IPS-NIHi7 (cell line): ENCODE data around the gene MPV17L.
A peak's percentile ranks its signal among the peaks of the same experiment; 100 is the strongest.
"Not testable (repeated sequence)": the region's sequence is repeated elsewhere in the genome, so short reads cannot be mapped to it uniquely, and the experiment has no call there.

ENCODE experiments used
- DNase-seq: peaks from one replicate; pipeline ENCODE4 v3.0.0; 2012; ENCODE audit warnings: mixed read lengths; ENCODE audit errors: extremely low spot score

The MPV17L gene

DNA sequence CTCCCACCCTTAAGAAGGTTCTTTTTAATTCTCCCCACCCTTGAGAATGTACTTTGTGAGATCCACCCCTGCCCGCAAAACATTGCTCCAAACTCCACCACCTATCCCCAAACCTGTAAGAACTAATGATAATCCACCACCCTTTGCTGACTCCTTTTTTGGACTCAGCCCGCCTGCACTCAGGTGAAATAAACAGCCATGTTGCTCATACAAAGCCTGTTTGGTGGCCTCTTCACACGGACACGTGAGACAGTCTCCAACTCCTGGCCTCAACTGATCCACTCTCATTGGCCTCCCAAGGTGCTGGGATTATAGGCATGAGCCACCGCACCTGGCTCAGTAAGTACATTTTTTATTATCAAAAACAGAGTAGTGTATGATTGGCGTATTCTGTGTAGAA, 13.9 kb downstream of the MPV17L start:
- not testable (repeated sequence) for DNase-seq

DNA sequence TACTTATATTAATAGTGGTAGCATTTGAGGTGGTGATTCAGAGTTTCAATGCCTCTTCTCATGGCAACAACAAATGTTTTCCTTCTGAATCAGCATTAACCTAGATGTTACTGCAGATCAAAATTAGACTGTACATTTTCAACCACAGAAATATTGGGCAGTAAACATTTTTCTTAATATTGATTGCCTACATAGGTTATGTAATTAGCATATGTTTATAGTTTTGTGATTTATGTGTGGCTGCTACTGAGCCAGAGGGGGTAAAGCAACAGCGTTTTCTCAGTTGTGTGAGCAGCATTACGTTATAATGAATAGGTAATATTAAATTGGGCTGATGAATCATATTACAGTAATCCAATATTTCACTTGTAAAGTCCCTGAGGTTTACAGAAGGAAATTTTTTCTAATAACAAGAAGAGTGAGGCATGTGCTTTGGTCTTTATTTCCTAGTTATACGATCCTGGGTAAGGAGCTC, 20.0 kb downstream of the MPV17L start:
- DNase-seq = no peak

DNA sequence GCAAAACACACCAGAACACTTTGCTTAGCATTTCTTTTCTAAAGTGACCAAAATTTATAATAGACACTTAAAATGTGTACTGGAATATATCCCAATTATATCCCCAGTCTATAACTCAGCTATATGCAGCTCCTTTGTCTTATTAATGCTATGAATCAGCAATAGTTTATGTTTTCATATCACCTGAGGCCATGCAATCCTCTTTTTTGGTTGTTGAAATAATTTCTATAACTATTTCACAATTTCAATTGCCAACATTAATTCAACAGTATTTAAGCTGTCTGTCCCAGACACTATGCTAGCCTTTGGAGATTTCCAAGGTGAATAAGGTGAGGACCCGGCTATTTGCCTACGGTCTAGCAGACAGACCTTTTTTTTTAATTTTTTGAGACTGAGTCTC, 21.6 kb downstream of the MPV17L start:
- no peak for DNase-seq

DNA sequence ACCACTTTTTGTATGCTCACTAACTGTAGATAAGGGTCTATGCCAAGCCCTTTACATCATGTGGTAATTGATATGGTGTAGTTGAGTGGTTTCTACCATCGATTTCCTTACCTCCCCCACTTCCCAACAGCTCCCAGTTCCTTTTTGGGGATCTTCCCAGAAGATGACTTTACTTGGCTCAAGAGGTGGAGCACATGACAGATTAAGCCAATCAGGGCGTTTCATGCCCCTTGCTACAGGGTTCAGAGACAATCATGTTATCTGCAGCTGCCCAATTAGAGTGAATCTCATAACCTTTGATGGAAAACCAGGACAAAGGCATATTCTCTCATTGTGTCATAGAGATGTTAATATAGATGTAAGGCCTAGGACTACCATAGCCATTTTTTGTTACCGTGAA, 22.7 kb downstream of the MPV17L start:
- no peak for DNase-seq

DNA sequence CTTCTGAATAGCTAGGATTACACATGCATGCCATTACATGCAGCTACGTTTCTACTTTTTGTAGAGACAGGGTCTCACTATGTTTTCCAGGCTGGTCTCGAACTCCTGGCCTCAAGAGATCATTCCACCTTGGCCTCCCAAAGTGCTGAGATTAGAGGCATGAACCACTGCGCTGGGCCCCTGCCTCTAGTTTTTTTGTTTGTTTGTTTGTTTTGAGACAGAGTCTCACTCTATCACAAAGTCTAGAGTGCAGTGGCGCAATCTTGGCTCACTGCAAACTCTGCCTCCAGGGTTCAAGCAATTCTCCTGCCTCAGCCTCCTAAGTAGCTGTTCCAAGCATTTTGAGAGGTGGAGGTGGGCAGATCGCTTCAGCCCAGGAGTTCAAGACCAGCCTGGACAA, 26.1 kb downstream of the MPV17L start:
- not testable (repeated sequence) for DNase-seq

DNA sequence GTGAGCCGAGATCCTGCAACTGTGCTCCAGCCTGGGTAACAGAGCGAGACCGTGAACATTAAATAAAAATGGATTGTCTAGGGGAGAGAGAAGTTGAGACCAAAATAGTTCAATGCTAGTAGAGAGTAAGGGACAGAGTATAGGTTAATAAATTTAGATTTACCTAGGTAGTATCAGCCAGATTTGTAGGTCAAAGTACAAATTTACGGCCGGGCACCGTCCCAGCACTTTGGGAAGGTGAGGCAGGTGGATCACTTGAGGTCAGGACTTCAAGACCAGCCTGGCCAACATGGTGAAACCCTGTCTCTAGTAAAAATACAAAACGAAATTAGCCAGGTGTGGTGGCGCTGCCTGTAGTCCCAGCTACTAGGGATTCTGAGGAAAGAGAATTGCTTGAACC, 26.7 kb downstream of the MPV17L start:
- no peak for DNase-seq

DNA sequence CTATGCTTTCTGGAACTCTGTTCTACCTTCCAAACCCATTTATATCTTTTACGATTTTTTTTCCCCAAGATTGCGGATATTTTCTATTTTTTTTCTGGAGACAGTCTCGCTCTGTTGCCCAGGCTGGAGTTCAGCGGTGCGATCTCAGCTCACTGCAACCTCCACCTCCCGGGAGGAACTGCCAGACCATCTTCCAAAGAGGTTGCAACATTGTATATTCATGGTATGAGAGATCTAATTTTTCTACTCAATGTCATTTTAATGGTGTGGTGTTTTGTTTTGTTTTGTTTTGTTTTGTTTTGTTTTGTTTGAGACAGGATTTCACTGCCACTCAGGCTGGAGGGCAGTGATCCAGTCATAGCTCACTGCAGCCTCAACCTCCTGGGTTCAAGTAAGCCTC, 30.3 kb downstream of the MPV17L start:
- DNase-seq = no peak

DNA sequence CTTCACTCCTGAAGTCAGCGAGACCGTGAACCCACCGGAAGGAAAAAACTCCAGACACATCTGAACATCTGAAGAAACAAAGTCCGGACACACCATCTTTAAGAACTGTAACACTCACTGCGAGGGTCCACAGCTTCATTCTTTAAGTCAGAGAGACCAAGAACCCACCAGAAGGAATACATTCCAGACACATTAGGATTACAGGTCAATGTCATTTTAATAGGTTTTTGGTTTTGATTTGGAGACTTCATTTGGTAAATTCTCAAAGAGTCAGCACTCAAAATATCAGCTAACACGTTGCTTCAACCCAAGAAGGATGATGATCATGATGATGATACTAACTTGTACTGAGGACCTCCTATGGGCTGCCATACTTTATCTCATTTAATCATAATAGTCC, 31.2 kb downstream of the MPV17L start:
- DNase-seq = no peak

DNA sequence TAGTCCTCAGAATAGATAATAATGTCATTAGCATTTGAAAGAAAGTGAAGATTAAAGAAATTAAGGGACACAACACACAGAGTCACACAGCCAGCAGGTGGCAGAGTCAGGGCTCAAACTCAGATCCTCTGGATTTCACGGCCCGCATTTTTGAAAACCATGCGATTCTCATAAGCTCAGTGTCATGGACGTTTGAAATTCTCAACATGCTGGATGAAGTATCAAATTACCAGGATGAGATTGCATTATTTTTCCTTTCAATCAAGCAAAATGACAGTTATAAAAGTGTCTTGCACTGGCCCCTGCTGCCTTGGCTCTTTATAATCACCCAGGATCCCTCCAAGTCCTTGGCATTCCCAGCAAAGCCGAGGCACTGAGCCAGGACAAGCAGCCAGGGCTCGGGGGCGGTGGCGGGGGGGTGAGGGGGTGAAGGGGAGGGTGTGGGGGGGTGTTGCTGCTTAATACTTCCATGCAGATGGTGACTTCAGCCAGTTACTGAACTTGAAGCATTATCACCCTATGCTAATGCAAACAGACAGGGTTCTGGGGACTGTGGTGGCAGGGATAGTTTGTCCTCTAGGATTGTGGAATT, 32.2 kb downstream of the MPV17L start:
- DNase-seq = peak; percentile 25

DNA sequence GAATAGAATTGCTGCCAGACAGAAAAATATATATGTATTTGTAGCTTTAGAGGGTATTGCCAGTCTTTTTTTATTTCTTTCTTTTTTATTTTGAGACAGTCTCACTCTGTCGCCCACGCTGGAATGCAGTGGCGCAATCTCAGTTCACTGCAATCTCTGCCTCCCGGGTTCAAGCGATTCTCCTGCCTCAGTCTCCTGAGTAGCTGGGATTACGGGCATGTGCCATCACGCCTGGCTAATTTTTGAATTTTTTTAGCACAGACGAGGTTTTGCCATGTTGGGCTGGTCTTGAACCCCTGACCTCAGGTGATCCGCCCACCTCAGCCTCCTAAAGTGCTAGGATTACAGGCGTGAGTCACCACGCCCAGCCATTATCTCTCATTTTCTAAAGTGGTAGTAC, 35.3 kb downstream of the MPV17L start:
- DNase-seq = not testable (repeated sequence)

DNA sequence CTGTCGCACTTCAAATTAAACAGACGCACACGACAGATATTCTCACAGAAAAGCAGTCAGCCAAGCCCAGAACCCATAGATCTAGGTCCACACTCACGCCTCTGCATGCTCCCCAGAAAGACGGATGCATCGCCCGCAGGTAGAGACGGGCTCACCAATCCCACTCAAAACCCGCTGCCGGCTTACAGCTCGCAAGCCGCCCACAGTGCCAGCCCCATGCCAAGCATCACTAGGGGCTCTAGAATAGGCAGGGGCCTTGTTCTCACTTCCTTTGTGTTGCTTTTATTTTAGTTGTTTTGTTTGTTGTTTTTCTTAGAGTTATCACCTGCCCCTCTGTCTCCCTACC, 38.5 kb downstream of the MPV17L start:
- DNase-seq = no peak

DNA sequence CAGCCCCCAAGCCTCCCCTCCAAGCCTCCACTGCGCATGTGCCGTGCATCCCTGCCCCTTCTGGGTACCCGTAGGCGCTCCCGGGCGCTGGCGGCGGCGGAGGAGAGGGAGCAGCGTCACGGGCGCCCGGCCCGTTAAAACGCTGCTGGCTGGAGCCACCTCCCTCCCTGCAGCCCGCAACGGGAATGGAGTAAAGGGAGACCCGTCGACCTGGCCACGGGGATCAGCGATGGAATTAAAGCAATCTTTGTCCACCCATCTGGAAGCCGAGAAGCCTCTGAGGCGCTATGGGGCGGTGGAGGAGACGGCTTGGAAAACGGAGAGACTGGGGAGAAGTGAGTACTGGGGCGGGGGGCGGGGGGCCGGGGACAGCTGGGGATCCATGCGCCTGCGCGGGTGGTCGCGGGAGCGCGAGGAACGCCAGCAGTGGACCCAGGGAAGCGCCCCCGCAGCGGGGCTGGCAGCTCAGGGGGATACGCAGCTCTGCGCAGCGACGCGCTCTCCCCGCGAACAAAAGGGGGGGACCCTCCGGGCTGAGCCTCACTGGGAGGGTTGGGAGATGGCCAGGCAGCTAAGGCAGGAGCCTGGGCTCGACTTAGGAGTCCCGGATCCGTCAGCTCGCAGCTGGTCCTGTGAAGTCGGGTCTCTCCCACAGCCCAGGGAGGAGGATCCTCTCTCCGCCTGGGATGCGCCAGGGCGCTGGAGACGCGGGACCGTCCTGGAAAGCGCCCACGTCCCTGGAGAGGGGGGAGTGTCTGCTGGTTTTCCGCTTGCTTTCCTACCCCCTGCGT, 39.1 kb downstream of the MPV17L start, which contains the start of gene BMERB1:
TSS of gene BMERB1 (plus strand) at position 164 of the 791 bp plus-strand sequence. CDS start at position 230, 66 bp downstream.
- DNase-seq = peak; percentile 82

DNA sequence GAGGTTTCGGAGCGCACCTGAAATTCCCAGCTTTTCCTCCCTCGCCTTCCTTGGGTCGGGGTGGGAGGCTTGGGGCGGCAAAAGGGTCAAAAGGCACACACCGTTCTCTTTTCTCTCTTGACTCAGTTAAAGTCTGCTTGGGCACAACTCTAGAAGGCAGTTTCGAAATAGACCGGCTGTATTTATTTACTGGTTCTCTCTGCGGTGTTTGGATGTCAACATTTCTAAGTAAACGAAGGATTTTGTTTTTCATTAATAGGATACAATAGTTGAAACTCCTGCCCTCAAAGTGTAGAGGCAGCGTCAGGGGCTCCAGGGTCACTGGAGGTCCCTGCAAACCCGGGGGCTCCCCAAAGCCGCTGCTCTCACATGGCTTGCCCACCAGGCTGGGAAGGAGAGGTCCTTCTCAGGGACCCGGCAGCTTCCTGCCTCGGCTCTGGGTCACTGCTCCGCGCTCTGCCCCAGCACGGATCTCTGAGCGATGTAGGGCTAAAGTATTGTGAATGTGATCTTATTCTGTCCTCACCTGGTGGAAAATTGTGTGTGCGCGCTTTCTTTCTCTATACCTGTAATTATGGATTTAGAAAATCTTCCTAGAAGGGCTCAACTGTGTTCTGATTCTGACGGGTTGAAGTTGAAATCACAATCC, 39.8 kb downstream of the MPV17L start:
- DNase-seq = peak; percentile 27

DNA sequence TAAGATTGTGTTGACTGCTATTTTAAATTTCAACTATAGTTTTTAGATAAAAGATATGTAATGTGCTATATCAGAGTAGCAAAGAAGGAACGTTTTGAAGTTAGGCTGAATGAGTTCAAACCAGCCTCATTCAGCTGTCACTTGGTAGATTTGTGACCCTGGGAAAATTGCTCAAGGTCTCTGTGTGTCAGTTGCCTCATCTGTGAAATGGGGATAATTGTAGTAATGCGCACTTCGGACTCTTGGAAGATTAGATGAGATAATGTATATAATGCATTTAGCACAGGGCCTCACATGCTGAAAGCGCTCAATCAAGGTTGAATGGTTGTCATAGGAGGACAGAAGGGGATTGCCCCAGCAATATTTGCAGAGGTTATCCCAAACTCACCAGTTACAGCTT, 43.5 kb downstream of the MPV17L start:
- no peak for DNase-seq

DNA sequence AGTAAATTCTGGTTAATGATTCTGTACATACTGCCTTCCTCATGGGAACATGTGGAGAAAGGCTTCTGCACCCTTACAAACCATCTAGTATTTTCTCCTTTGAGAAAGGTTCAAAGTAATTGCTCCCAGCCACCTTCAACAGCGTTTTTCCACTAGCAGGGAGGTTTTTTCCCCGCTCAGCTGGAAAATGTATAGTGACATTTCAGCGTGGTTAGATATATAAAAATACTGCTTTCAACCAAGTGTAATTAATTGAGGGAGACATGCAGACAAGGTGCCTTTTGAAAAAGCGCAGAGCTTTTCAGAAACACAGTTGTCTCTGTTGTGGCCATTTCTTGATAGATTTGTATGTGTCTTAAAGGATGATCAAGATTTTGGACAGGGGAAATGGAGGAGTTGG, 44.0 kb downstream of the MPV17L start:
- no peak for DNase-seq

DNA sequence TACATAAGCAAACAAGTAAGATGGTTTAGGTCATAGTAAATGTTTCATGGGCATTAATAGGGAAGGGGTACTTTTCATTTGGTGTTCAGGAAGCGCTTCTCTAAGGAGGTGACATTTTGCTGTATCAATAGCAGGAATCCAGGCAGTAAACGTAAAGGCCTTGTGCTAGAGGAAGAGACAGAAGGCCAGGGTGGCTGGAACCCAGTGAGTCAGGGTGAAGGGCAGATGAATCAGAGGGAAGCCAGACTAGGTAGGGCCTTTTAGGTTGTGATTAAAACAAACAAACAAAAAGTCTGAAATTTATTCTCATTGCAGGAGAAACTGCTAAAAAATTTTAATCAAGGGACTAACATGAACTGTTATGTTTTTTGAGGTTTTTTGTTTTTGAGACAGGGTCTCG, 45.3 kb downstream of the MPV17L start:
- DNase-seq = no peak

DNA sequence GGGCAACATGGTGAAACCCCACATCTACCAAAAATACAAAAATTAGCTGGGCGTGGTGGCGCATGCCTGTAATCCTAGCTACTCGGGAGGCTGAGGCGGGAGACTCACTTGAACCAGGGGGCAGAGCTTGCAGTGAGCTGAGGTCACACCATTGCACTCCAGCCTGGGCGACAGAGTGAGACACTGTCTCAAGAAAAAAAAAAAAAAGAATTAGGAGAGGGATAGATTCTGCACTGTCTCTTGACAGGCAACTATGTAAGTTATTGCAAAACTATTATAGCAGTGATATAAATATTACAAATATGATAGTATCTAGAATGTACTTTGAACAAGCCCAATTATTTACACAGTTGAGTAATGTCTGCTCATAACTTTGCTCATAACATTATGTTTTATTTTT, 46.6 kb downstream of the MPV17L start:
- DNase-seq = not testable (repeated sequence)

DNA sequence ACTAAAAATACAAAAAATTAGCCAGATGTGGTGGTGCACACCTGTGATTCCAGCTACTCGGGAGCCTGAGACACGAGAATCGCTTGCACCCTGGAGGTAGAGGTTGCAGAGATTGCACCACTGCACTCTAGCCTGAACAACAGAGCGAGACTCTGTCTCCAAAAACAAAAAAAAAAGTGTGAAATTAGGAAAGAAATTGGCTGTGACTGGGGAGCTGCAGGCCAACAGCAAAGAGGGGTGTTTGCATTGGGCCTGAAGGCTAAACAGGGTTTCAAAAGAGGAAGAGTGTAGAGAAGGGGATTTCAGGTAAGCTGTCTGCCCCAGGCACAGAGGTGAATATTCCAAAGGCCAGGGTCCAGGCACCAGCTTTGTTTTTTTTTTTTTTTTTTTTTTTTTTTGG, 48.2 kb downstream of the MPV17L start:
- DNase-seq = no peak

DNA sequence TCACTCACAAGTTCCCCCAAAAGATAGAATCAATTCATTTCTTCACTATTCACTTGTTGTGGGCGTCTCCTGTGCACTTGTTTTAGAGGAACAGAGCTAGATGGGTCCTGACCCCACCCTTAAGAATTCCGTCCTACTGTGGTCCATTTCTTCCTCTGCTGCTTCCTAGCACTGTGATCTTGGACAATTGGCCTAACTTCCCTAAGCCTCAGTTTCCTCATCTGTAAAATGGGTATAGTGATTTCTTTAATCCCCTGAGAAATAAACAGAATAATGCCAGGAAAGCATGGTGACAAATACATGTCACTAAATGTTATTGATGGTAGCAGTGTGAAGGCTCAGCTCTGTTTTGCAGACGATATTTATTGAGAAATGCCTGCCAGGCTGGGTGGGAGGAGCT, 48.7 kb downstream of the MPV17L start:
- no peak for DNase-seq

DNA sequence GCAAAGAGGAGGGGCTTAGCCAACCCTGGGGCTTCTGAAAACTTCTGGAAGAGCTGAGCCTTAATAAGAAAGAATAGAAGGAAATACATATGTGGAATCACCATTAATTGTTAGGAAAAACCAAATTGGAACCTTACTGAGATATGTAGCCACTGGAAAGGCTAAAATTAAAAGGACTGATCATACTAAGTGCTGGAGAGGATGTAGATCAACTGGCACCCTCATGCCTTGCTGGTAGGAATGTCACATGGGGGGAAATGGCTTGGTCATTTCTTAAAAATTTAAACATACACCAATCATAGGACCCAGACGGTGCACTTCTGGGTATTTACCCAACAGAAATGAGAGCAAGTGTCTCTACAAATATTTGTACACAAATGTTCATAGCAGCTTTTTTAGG, 49.9 kb downstream of the MPV17L start:
- DNase-seq = no peak

DNA sequence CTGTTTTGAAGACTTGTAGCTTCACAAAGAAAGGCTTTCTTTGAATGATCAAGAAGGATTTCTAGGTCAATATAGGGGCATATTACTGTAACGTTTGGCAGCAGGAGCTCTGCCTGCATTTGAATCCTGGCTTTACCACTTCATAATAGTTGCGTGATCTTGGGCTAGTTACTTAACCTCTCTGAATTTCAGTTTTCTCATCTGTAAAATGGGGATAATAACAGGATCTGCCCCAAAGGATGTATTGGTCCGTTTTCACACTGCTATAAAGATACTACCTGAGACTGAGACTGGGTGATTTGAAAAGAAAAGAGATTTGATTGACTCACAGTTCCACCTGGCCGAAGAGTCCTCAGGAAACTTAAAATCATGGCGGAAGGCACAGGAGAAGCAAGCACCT, 51.3 kb downstream of the MPV17L start:
- DNase-seq = no peak

DNA sequence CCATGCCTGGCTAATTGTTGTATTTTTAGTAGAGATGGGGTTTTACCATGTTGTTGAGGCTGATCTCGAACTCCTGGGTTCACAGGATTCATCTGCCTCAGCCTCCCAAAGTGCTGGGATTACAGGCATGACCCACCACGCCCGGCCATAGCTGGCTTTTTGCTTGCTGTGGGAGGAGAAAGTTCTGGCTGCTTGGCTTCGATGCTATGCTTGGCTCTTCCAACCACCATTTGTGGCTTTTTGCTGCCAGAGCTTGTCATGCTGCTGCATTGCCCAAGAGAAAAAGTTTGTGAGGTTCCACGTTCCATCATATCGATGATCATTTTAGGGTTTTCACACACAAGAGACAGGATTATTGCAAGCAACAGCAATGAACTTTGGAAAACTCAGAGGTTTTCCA, 55.1 kb downstream of the MPV17L start:
- DNase-seq = no peak
